Prostate gland (tissue), 2 donors: ENCODE measurements around the gene MIS18A.

Experiments used
- POLR2A ChIP-seq: fragments of 450-650 bp; IDR thresholded peaks from one replicate; pipeline ENCODE4 v1.6.1; 2016; ENCODE audit warnings: antibody characterized with exemption, mild to moderate bottlenecking
- POLR2AphosphoS5 ChIP-seq: sonication (generic); formaldehyde crosslinking; IDR thresholded peaks from one replicate; pipeline ENCODE4 v1.6.1; 2017; ENCODE audit warnings: antibody characterized with exemption
- TF ChIP-seq, protein P1 (sequence below), 4 experiments: fragments of 200-600 bp in 2 of 4; fragments of 450-650 bp in 2 of 4; sonication (generic) in 2 of 4; IDR thresholded peaks; 1 replicate in 3 of 4; 2 replicates in 1 of 4; pipeline ENCODE4 v1.5.1; 2016 to 2019; ENCODE audit warnings: antibody characterized with exemption in 4 of 4, mild to moderate bottlenecking in 2 of 4, moderate library complexity in 2 of 4

DNA sequence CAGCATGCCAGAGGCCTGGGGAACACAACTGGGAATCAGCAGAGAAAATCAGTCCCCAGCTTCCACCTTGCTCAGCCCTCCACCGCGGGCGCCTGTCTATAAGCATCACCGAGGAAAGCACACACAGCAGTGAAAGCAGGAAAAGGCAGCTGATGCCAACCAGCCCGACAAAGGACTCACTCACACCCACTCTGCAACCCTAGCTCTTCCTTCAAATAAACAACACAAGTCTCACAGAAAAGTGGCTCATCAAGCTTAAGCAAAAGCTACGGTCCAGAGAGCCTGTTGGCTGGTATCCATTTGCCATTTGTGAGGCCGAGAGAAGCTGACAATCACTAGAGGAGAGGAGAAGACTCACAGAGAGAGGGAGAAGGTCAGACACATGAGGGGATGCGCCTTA, 46.9 kb upstream of the MIS18A start:
- TF ChIP-seq POLR2AphosphoS5 (no peak), POLR2A (no peak)
- TF ChIP-seq, protein P1, sequence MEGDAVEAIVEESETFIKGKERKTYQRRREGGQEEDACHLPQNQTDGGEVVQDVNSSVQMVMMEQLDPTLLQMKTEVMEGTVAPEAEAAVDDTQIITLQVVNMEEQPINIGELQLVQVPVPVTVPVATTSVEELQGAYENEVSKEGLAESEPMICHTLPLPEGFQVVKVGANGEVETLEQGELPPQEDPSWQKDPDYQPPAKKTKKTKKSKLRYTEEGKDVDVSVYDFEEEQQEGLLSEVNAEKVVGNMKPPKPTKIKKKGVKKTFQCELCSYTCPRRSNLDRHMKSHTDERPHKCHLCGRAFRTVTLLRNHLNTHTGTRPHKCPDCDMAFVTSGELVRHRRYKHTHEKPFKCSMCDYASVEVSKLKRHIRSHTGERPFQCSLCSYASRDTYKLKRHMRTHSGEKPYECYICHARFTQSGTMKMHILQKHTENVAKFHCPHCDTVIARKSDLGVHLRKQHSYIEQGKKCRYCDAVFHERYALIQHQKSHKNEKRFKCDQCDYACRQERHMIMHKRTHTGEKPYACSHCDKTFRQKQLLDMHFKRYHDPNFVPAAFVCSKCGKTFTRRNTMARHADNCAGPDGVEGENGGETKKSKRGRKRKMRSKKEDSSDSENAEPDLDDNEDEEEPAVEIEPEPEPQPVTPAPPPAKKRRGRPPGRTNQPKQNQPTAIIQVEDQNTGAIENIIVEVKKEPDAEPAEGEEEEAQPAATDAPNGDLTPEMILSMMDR (IDR thresholded peaks at IDR 0.05) = no peak
